ENCODE measurements around the gene EML5. TPM values are rescaled to one million over a fixed set of nuclear protein-coding genes. Genes with fewer than 3 reads are reported as not detected.

Gene EML5
- total RNA-seq, 1 experiment from 2014 or later, result 0.66 TPM

GRCh38 chr14:88597601-88598000, 195.2 kb downstream of the EML5 start:
- no peak overlapping the region for H3K4me3 ChIP-seq (ENCODE audit: low read length)
- no peaks in the 10 kb centered on the region for H3F3A ChIP-seq (ENCODE audit: low read length, unreplicated experiment)
- ChIA-PET POLR2A (ENCODE audit: unreplicated experiment) (no interaction called here), CTCF (no interaction called here)
- H4K20me1 ChIP-seq (ENCODE audit: low read length), result no peaks in the 10 kb centered on the region
- intact Hi-C loops (cut with micrococcal nuclease), result no loop called here
- no peaks in the 10 kb centered on the region for H3K9me3 ChIP-seq (ENCODE audit: low read length)
- no peaks in the 10 kb centered on the region for H3K79me2 ChIP-seq (ENCODE audit: low read length)
- H3K4me2 ChIP-seq (ENCODE audit: low read length), result no peak overlapping the region
- no peaks in the 10 kb centered on the region for H3K4me1 ChIP-seq (ENCODE audit: insufficient read depth, low read length)
- TF ChIP-seq EZH2 (IDR thresholded peaks at IDR 0.05; ENCODE audit: low read length, unreplicated experiment) (no peak), EZH2phosphoT487 (IDR thresholded peaks at IDR 0.05; ENCODE audit: borderline replicate concordance, low read length) (no peak), CTCF (conservative IDR thresholded peaks at IDR 0.05; ENCODE audit: low read depth, low read length) (no peak)
- no peak overlapping the region for H2AFZ ChIP-seq (ENCODE audit: low read length)
- no peak overlapping the region for H3K9ac ChIP-seq (ENCODE audit: low read length)
- no peaks in the 10 kb centered on the region for H3K9me2 ChIP-seq (replicated peaks; ENCODE audit: low read length)
- H3K36me3 ChIP-seq (ENCODE audit: low read depth, low read length), result peaks cover 58% of the 10 kb centered on the region
- no peak for ATAC-seq
- no peaks in the 10 kb centered on the region for H3K27me3 ChIP-seq (ENCODE audit: low read length)
- BruUV-seq (replicated peaks), result no TSS peak
- DNase-seq, result no peak
- H3K27ac ChIP-seq (ENCODE audit: low read length), result no peak overlapping the region

- no peaks in the 10 kb centered on the region for H3K27me3 ChIP-seq (ENCODE audit: low read length)
- no peak for ATAC-seq
- H3K9ac ChIP-seq (ENCODE audit: low read length), result no peak overlapping the region
- no peak for DNase-seq
- no peak overlapping the region for H2AFZ ChIP-seq (ENCODE audit: low read length)
- CTCF ChIA-PET, result no interaction called here
- peaks cover 54% of the 10 kb centered on the region for H3K36me3 ChIP-seq (ENCODE audit: low read depth, low read length)
- no peaks in the 10 kb centered on the region for H3K79me2 ChIP-seq (ENCODE audit: low read length)
- H3K9me2 ChIP-seq (replicated peaks; ENCODE audit: low read length), result no peaks in the 10 kb centered on the region
- H3F3A ChIP-seq (ENCODE audit: low read length, unreplicated experiment), result no peaks in the 10 kb centered on the region
- no peak overlapping the region for H3K4me3 ChIP-seq (ENCODE audit: low read length)
- no peak for TF ChIP-seq EZH2phosphoT487 (IDR thresholded peaks at IDR 0.05; ENCODE audit: borderline replicate concordance, low read length)
- TF ChIP-seq CTCF (conservative IDR thresholded peaks at IDR 0.05; ENCODE audit: low read depth, low read length), result no peak
- H3K4me1 ChIP-seq (ENCODE audit: insufficient read depth, low read length), result no peaks in the 10 kb centered on the region
- H3K27ac ChIP-seq (ENCODE audit: low read length), result no peak overlapping the region
- no peaks in the 10 kb centered on the region for H3K9me3 ChIP-seq (ENCODE audit: low read length)
- H4K20me1 ChIP-seq (ENCODE audit: low read length), result no peaks in the 10 kb centered on the region
- H3K4me2 ChIP-seq (ENCODE audit: low read length), result no peak overlapping the region
- POLR2A ChIA-PET (ENCODE audit: unreplicated experiment), result no interaction called here
- BruUV-seq (replicated peaks), result no TSS peak
- intact Hi-C loops (cut with micrococcal nuclease), result no loop called here
Measured at GRCh38 chr14:88597038-88597437, 195.7 kb downstream of the EML5 start.

- Histone ChIP-seq H3K27ac (ENCODE audit: low read length) (no peak overlapping the region), H3K9me3 (ENCODE audit: low read length) (no peaks in the 10 kb centered on the region), H3K9me2 (replicated peaks; ENCODE audit: low read length) (no peaks in the 10 kb centered on the region), H3K4me3 (ENCODE audit: low read length) (no peak overlapping the region), H3K4me1 (ENCODE audit: insufficient read depth, low read length) (no peaks in the 10 kb centered on the region), H3F3A (ENCODE audit: low read length, unreplicated experiment) (no peaks in the 10 kb centered on the region), H3K36me3 (ENCODE audit: low read depth, low read length) (peaks cover 44% of the 10 kb centered on the region), H4K20me1 (ENCODE audit: low read length) (0 out of 2 replicates have a peak, but pooled peaks cover 4% of the 10 kb centered on the region), H3K27me3 (ENCODE audit: low read length) (no peaks in the 10 kb centered on the region), H3K9ac (ENCODE audit: low read length) (no peak overlapping the region), H3K4me2 (ENCODE audit: low read length) (no peak overlapping the region), H3K79me2 (ENCODE audit: low read length) (no peaks in the 10 kb centered on the region), H2AFZ (ENCODE audit: low read length) (no peak overlapping the region)
- intact Hi-C loops (cut with micrococcal nuclease), result no loop called here
- no peak for ATAC-seq
- ChIA-PET CTCF (no interaction called here), POLR2A (ENCODE audit: unreplicated experiment) (no interaction called here)
- DNase-seq, result no peak
- BruUV-seq (replicated peaks), result no TSS peak
- TF ChIP-seq CTCF (conservative IDR thresholded peaks at IDR 0.05; ENCODE audit: low read depth, low read length), result no peak
- TF ChIP-seq EZH2phosphoT487 (IDR thresholded peaks at IDR 0.05; ENCODE audit: borderline replicate concordance, low read length), result no peak
- no peak for TF ChIP-seq EZH2 (IDR thresholded peaks at IDR 0.05; ENCODE audit: low read length, unreplicated experiment)
Measured at GRCh38 chr14:88592031-88592430, 200.7 kb downstream of the EML5 start.
